HUDEP-2 (cell line): Measurements from ENCODE around the gene HADH.
"Not testable (repeated sequence)": the region's sequence is repeated elsewhere in the genome, so short reads cannot be mapped to it uniquely, and the experiment has no call there.

Experiments
- DNase-seq, 76 experiments: peaks; one replicate each; lab custom pipeline; 2025; ENCODE audit not compliant: unreplicated experiment in 76 of 76; lab: John Stamatoyannopoulos, UW

The HADH gene

DNA sequence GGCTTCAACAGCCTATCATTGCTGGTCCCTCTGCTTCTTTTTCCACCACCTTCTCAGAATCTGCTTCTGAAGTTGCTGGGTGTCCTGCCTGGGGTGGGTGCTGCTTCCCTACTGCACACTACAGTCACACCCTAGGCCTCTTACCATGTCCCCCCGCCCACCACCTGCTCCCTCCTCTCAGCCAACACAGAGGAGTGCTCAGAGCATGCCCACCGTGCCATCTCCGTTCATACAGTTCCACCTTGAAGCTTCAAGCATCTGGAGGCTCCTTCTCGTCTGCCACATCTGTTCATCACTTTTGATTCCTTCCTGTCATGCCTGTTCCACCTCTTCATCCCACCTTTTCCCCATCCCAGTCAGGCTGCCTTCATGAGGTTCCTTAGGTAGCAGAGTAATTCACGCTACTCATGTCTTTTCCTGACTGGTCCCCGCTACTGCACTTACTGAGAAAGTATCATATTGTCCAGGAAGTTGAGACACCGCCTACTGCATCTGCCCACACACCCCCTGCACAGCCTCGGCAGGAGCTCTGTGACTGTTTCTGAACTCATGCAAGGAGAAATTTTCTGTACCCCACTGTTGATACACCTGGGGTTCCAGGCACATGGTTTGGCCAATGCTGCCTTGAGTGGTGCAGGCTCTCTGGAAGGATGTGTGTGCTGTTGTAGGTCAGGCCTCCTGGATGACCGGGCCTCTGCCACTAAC lies 39.5 kb downstream of the HADH start:
- no peak for DNase-seq

DNA sequence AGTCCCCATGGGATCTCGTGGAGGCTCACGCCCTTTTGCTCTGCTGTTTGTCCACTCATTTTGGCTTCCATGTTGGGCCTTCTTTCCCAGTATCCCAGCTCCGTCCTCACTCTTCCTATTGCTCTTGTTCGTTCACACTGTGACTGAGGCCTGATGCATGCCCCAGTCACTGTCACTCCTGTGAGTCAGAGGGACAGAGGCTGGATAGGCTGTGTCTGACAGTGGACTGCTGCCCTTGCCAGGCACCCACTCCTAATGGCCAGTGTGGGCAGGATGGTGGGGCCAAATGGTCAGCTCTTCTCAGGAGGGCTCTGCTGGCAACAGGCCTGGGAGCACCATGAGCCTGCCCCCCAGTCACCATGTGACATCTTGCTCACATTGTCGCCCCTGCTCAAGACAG lies 40.0 kb downstream of the HADH start:
- DNase-seq: no peak

DNA sequence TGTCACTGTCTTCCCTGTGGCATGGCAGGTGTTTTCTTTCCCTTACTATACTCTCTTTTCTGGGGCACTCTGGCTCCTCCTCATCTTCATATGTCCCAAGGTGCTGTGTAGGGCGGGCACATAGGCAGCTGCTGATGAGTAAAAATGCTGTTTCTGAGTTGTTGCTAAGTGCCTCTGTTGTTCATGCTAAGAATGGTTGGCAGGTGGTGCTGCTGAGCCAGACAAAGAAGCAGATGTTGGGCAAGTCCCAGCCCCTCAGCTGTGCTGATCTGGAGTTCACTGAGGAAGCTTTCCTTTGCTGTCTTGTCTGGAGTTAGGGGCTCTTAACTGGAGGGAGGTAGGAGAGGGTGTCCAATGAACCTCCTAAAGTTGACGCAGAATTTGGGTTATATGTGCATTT lies 40.6 kb downstream of the HADH start:
- DNase-seq: peak in 25 of 76 experiments; percentile 1 to 46 (median 7)

DNA sequence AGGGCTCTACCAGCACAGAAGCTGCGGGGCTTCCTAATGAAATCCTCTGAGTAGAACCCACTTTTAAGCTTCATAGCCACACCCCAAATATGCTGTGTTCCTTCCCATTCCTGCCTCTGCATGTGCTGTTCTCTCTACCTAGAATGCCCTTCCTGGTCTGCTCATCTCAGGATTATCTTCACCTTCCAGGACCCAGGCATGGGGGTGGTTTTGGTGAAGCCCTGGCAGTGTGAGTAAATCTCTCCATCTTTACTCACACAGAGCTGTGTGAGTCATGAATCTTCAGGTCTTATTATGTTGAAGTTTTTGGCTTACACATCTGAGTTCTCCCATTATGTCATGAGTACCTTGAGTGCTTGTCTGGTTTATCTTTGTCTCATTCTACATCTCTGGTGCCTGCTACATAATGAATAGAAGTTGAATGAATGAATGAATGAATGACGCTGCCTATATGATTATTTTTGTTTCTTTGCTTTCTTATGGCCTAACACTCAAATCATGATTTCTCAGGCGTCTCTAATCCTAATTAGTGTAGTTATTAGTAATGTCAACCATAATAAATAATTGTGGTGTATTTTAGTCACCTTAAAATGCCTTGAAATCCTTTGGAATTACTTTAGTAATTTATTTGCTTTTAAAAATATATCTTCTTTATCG lies 41.9 kb downstream of the HADH start:
- DNase-seq: no peak

DNA sequence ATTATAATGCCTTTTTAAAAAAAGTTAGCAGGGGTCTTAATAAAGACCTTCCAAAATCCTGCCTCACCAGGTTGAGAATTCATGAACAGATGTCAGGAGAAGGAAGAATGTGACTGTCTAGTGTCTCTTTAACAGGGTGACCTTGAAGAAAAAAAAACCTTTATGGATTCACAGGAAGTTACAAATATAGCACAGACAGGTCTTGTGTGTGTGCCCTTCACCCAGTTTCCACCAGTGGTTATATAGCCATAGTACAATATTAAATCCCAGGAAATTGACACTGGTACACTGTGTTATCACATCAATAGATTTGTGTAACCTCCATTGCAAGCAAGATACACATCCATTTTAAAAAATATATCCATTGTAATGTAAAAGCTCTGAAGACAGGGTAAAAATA lies 43.7 kb downstream of the HADH start:
- no peak for DNase-seq

DNA sequence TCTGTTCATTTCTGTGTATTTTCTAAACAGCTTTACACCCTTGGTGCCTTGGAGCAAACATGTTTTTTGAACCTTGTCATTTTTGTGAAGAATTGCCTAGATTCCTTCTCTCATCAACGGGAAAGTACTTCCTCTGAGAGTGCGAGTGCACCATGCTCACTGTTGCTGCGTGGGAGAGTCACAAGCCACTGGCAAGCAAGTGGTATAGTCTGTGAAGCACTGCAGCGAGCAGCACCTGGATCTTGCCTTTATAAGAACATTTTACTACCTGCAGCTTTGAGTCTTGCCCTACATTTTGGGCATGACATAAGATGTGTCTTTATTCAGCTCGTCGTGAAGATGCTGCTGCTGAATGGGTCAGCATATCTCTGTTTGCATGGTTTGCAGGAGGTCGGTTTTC lies 44.9 kb downstream of the HADH start:
- no peak for DNase-seq

DNA sequence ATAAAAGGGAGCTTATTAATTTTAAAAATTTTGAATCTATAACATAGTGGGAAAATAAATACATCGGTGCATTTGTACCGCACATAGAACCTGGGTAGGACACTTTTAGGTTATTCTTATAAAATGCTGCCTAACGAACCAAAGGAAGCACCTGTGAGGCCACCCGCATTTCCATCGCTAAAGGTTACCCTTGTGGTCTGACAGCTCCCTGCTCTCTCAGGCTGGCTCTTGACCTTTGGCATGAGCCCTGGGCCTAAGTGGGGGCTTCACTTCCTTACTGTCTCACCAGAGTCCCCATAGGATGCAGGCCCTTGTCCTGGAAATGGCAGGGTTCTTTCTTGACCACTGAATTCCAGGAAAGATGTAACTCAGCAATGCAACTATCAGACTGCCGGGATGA lies 46.0 kb downstream of the HADH start:
- no peak for DNase-seq

DNA sequence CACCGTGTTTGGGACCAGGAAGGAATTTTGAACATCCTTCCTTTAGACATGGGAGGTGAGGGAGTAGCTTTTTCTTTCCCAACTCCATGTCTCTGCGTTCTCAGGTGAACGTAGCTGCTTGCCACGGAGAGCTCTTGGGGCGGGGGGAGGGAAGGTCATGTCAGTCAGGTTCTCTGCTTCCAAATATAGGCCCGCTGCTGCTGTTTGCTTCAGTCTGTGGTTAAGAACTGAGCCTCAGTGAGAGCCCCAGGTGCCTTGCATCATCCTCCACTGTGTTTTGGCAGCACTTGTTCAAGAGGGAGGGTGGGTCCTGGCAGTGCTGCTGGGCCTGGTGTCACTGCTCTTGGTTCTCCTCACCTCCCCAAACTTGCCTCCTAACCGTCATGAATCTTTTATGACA lies 46.5 kb downstream of the HADH start:
- no peak for DNase-seq

DNA sequence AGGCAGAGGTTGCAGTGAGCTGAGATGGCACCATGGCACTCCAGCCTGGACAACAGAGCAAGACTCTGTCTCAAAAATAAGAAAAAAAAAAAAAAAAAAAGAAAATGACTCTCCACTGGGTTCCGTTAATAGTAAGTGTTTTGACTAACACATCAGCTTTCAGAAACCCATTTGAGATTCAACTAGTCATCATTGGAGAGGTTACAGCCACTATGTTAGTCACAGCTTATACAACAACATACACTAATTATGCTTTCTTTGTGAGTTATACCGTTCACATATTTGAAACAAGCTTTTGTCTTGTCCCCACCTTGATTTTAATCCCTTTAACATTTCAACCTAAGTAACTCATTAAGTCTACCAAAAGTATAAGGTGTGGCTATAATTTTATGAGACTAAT lies 48.2 kb downstream of the HADH start:
- no peak for DNase-seq

DNA sequence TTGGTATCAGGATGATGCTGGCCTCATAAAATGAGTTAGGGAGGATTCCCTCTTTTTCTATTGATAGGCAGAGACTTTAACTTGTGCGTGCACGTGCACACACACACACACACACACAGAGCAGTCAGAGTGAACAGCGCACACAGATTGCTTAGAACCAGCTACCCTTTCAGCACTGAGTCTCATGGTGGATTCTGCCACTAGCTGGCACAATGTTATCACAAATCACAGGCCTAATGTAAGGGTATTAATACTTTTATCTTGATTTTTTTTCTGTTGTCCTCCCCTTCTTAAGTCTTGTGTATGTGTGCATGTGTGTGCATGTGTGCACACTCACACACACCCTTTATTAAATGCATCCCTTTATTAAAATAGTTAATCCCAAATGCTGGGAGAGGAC lies 53.2 kb downstream of the HADH start:
- no peak for DNase-seq

DNA sequence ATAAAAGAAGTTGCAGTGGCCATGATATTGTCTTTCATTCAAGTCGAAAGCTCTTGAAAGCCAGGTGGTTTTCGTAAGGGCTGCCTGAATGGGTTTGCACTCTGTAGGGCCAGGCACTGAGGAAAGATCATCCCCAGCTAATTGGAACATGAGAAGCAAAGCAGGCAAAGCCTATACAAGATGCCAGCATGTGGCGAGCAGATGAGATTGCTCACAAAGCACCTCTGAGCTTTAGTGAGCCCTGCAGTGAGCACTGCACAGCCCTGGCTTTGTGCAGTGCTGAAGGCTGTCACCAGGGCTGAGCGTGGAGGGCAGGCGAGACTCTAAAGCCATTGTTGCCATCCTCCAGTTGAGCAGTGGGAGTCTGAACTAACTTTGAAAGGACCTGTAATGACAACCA lies 53.8 kb downstream of the HADH start:
- no peak for DNase-seq

DNA sequence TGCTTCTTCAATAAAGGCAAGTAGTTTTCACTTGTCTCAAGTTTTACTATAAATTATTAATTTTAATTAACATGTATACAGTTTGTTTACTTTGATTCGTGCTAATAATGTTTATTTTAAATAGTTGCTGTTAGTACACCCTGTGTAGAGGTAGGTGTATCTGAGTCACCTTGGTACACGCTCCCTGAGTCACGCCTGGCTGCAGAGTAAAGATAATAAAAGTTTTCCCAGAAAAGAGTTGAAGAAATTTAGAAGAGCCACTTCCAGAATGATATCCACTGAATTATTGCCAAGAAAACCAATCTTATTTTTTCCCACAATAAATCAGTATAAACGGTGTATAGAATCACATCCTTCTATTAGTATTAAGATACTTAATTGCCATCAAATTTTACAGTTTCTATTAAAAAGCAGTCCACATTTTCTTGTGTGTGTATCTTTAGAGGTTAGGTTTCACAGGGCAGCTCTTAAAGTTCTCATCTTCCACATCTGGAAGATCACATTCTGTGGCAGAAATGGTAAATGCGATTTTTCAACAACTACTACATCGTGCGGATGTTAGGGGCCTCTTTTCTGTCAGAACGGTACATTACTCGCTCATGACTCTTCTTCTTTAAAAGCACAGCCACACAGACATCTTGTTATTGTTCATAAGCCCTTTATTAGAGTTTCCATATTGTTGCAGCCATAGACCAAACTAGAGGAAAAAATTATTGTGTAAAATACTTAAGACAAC lies 55.4 kb downstream of the HADH start:
- DNase-seq: no peak

DNA sequence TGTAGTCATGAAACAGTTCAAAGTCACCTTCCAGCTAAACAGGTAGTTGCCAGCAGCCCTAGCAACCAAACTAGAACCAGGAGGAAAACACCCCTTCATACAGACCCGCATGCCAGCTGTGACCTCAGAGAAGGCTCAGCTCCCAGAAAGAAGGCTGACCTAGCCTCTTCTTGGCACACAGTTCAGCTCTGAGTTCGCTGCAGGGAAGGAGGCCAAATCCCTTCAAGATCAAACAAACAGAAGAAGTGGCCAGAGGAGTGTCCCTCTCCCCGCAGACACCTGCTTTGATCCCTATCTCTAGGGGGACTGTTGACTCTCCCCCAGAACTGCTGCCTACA lies 56.0 kb downstream of the HADH start:
- DNase-seq: no peak

DNA sequence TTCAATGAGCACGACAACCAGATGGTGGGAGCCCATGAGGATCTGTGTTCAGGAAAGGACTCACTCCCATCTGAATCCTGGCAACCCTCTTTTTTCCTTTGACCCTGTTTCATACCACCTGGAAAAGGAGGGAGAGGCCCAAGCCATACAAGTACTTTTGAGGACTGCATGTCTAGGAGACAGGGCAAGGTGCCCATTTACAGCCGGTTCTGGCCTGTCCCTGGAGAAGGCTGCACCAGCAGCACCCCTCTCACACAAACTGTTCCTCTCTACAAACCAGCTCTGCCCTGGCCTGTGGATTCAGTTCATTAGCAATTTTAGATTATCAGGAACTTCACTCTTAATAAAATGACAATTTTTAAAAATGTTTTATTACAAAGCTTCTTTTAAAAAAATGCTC lies 57.5 kb downstream of the HADH start:
- no peak for DNase-seq

DNA sequence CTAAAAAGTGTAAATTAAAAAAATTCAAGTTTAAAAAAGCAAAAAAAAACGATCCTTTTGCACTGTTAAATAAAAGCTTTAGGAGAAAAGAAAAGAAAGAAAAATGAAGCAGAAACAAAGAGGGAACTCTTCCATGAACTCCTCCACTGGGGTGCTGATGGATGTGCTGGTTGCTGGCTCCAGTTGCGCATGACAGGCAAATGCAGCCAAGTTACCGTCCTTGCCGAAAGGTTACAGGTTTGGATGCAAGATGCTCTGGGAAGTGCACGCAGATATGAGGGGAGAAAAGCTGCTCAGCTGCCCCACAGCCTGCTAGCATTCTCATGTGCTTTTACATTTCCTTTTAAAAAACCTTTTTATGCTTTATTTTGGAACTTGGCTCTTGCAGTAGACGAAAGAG lies 58.5 kb downstream of the HADH start:
- DNase-seq: no peak

DNA sequence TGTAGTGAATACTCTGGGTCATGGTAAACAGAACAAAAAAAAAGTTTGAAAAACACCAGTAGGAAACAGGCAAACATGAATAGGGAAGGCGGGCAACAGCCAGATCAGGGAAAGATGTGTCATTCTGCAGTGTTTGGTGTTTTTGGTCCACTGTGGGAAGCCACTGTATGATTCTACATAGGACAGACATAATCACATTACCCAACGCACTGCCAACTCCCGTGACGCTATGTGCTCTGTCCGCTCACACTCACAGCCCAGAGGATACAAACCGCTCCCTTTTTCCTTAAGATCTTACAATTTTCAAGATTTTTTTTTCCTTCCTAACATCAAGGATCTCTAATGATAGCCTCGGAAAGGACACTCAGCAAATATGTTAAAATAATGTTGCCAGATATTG lies 59.3 kb downstream of the HADH start:
- DNase-seq: no peak

DNA sequence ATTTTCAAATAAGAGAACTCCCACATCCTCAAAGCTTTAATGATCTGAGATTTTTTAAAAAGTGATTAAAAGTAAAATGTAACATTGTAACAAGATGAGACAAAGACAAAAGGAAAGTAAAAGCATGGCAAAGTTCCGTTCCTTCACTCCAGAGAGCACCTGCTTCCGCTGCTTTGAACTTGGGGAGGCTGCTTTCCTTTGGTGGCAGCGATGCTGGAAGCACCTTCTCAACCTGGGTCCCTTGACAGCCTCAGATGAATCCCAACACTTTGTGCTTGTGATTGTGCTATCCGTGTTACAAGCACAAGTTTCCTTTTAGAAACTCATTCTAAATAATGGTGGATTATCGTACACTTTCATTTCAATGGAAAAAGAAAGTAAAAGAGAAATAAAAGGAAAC lies 59.7 kb downstream of the HADH start:
- DNase-seq: no peak

DNA sequence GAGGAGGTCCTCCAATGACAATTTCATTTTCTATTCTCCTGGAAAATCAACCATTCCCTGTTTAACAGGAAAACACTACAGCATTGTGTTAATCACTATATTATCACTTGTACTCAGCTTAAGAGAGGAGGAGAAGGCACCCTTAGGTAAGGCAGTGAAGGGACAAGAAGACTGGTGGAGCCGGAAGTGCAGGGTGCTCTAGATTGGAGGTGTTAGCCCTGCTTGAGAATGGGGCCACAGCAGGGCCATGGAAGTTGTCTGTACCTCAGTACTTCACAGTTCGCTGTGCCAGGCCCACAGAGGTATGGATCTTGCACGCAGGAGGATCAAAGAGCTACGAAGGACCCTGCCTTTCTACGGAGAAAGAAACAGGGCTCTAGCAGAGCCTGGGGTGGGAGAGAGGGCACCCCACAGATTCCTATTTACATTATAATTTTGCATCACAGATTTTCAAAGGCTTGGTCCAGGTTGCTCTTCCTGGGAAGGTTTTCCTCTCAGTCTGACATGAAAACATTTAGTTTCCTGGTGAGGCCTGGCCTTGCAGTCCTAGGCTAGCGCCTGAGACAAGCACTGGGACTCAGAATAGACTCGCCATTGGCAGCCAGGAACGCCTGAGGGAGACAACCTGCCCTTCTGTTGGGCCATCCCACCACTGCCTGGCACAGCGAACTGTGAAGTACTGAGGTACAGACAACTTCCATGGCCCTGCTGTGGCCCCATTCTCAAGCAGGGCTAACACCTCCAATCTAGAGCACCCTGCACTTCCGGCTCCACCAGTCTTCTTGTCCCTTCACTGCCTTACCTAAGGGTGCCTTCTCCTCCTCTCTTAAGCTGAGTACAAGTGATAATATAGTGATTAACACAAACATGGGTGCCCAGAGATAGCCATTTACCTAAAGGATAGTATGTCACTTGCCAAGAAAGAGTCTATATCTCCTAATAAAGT lies 60.8 kb downstream of the HADH start:
- DNase-seq: not testable (repeated sequence)

DNA sequence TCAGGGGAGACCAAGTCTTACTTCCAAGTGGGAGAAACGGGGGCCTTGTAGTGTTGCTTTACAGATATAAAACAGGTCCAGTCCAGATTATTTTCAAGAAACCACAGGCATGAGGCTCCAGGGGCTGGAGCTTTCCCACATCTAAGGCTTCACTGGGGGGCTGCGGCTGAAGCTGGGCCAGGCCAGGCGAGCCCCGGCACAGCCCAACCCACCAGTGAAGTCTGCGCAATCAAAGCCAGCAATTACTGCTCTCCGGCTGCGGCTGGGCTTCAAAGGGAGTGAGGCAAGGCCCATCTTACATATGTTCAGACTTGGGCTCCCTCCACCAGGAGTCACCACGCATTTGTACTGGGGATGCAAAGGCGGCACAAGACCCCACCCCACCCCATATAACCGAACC lies 61.7 kb downstream of the HADH start:
- DNase-seq: no peak

DNA sequence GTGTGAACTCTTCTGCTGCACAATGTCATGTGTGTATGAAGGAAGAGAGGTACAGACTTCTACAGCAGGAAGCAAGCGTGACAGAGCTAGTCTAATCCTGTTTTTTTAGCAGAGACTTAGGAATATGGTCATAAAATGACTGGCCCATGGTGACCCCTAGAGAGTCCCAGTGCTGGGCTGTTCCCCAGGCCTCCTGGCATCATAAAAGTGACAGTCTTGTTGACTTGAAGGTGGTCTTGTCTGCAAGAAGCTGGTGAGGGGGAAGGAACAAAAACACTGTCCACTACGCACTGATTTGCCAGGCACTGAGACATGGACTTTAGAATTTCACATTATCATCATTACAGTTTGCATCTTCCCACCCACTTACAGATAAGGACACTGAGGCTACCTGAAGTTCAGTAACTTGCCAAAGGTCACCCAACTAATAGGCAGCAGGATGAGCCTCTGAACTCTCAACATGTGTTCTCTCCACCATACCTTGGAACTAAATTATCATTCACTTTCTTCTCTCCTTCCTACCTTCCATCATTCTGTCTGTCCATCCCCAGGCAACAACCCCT lies 63.0 kb downstream of the HADH start:
- DNase-seq: no peak

DNA sequence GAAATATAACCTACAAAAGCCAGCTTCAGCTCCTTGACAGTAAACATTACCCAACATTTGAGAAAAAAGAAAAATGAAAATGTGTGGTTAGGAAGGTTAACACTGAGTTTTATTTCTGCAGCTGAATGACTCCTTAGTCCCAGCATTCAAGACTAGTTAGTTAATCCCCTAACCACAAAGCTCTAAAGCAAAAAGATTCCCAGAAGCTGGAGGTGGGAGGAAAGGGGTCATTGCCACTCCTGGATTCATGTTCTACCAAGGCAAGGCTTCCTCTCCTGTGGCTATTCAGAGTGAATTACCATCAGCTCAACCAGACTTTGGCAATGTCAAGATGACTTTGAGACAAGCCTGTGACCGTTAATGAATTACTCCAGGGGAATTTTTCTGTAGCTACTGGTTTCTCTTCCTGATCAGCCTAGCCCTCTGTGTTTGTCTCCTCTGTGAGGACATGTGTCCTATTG lies 63.6 kb downstream of the HADH start:
- DNase-seq: no peak
